Hepatic stellate cell (primary cell): ENCODE measurements around the gene APOA1.
A peak's percentile ranks its signal among the peaks of the same experiment; 100 is the strongest.

ENCODE experiments used
- DNase-seq: peaks from one replicate; pipeline ENCODE4 v3.0.0; 2011; ENCODE audit warnings: low spot score

The APOA1 gene

DNA sequence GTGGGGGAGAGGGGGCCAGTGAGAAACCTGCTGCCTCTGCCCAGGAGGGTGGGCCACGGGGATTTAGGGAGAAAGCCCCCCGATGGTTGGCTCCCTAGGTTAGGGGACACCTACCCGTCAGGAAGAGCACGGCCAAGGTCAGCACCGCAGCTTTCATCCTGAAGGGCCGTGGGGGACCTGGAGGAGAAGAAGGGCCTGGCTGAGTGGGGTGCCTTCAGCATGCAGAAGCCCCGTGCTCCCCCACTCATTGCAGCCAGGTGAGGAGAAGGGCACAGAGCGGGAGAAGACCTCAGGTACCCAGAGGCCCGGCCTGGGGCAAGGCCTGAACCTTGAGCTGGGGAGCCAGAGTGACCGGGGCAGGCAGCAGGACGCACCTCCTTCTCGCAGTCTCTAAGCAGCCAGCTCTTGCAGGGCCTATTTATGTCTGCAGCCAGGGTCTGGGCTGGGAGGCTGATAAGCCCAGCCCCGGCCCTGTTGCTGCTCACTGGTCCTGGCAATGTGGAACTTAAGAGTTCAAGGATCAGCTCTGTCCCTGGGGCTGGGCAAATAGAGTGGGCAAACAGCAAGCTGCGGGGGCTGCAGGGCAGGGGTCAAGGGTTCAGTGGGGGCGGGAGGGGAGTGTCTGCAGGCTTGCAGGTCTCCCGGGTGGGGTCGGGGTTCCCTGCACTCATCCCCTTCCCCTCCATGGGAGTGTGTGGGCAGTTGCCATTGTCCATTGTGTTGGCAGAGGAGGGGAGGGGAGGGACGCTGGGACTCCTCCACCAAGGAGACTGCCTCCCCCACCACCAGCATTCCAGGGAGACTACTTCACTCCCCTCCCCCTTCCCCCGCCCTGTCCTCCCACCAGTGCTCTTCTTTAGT is at the start of gene APOA1:
APOA1 (minus strand) TSS at position 392 of the 861 bp plus-strand sequence; CDS start at position 157, 235 bp downstream.
- no peak for DNase-seq

DNA sequence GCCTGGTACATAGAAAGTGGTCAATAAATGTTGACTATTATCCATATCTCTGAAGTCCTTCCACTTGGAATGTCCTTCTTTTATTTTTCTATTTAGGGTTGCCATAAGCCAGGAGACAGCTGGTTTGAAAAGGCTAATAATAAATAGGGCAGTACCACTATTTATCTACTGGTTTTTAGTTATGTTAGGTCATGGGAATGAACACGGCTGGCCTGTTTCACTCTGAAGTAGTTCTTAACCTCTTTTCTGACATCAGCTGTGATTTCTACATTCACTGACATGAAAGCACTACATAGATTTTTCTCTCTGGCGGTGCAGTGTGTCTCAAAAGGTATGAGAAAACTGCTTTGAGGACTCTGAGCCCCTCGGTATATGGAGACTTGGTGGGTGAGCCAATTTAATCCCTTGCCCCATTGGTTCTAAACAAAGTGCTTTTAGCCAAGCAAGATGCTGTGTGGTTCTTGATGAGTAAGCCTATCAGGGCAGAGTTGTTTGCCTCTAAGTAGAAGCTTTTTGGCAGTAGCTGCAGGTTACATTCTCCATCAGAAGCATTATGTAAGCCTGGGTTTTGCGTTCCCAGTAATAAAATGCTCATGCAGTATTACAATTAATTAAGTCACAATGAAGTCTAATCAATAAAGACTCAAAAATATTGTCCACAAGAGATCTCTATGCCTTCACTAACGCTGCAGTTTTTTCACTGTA is 48.7 kb upstream of the APOA1 start:
- DNase-seq, result no peak

DNA sequence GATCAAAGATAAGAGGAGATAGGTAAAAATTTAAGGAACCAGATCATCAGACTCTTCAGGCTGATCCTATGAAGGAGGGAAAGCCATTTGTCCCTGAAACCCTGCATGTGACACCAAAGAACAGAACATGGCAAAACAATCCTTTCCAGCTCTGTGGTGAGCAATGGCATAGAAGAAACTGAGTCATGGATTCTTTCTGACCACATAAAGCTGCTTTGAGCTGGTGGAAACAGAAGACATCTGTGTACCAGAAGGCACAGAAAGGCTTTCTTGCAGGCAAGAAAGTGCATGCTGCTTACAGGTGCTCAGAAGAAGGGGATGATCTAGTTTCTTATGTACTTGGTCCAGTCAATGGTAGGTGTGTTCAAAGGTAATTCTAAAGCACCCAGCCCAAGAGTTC is 45.0 kb upstream of the APOA1 start:
- DNase-seq, result peak; percentile 51

DNA sequence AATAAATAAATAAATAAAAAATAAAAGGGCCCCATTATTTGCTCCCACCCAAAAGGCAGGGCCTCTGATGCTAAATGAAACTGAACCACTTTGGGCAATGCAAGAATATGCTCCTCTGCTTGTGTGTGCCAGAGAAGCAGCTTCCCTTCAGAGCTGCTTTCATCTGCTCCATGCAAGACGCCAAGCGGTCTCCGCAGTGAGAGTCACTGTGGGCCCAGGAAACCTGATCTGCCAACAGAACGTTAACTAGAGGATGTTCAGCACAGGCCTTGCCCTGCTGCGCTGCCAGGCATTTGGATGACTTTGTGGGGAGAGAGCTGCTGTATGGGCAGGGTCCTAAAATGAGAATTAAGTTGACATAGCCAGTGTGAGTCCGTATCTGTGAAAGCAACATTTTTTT is 43.7 kb upstream of the APOA1 start:
- no peak for DNase-seq

DNA sequence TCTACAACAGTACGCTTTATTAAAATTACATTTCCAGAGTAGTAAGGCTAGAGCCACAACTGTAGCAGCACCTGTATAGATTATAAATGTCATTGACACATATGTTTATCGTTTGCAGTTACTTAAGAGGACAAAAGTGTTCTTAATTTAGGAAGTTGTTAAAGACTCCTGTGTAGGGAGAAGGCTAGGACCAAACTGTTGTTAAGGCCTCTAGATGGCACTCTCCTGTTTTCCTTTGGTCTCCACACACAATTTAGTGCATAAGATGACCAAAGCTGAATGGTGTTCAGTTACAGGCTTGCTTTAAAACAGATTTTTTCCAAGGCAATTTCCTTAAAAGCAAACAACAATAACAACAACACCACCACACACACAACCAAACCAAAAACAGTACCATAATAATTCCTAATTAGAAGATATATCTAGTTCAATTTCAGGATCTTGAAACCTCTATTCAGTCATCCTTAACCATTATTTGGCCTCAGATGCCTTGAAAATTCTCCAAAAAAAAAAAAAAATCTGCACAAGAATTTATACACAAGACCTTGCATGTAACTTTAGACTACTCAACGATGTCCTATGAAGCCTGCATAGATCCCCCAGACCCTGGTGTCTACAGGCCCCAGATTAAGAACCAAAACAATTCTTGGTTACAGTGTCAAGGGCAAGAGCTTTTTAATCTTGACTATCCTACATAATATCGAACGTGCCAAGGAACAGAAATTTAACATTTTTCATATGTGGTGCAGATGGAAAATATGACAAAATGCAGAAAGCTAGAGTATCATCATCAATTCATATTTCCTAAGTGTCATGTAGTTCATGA is 42.6 kb upstream of the APOA1 start:
- peak; percentile 64 for DNase-seq

DNA sequence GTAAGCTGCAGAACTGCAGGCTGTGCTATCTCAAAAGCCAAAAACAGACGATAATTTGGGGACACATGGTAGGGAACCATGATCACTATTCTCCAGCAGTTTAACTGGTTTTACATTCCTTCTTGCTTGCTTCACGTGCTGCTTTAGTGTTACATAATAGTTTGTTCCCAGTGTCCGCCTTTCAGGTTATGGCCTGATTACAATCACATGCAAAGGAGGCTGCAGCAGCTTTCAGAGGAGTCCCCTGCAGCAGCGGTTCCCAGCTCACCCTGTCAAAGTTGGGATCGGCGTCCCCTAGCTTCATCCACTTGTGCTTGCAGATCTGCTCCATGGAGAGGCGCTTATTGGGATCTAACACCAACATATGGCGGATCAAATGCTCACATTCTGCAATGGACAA is 39.2 kb upstream of the APOA1 start:
- DNase-seq, result no peak

DNA sequence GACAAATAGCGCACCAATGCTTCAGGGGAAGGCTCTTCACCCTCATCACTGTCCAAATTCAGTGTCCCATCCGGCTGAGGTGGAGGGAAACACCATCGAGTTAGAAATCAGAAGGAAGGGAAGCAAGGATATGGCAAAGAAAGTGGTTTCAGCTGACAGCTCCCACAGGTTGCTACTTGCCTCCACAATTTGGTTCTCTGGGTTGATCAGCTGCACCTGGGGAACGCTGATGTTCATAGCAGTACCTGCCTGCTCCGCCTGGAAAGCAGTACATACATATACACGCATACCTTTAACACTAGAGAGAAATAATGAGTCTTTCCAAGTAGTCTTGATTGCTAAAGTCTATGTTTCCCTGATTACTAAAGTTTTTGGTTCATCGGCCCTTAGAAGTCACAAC is 37.8 kb upstream of the APOA1 start:
- DNase-seq, result no peak

DNA sequence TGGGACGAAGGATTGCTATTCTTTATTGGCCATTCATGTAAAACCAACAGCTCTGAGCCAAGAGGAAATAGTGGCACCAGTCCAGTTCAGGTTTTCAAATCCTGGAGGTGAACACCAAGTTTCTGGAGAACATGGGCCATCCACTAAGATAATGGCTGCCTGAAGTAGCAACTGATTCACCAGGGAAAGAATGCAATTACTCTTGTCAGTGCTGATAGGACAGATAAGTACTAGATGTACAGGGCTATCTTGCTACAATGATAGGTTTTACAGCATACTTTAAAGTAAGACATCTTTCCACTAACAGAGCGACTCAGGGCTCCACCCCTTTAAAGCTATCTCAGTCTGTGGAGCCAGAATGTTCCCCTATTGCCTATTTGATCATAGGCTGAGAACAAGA is 36.8 kb upstream of the APOA1 start:
- DNase-seq, result no peak

DNA sequence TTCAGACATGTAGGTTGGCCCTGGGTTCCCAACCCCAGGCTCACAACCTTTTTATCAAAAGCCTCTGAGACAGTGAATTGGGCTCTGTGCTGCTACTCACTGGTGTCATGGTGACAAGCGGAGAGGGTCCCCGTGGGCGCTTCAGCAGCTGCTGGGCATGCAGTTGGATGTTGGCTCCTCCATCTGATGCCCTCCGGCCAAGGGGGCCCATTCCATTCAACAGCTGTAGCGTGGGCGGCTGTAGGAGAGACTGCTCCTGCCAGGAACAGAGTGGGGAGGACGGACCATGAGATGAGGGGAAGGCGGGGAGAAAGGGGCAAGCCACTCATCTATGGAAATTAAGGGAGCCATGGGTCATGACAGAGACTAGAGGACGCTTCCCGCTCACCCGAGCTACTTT is 36.0 kb upstream of the APOA1 start:
- no peak for DNase-seq

DNA sequence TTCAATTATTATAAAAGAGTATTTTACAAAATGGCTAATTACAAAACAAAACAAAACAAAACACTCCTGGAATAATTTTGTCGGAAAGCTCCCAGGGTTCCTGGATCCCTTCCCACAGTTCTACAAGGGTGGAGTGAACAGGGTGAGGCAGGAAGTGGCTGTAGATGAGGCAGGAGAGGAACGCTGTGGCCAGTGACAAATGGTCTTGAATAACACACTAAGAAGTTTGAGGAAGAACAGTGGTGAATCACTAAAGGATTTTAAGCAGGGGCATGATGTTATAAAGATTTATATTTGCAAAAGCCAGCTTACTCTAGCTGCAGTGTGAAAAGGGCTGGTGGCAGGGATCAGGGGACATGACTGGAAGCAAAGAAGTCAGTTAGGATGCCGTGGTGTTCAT is 33.8 kb upstream of the APOA1 start:
- DNase-seq, result peak; percentile 73

DNA sequence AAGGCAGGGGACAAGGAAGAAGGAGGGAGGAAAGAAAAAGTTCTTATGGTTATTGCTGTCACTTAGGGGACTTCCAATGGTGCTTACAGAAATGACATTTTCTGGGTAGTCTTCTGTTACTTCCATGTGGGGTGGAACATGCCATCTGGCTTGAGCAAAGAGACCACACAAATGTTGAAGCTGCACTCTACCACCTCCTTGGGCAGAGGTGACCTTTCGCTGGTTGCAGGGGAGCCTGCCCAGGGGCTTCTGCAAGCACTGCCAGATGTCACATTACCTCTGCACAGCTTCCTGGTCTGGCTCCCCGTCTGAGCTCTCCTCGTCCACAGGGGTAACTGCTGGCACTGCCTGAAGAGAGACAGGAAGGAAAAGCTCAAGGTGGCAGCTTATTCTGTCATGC is 32.6 kb upstream of the APOA1 start:
- DNase-seq, result no peak

DNA sequence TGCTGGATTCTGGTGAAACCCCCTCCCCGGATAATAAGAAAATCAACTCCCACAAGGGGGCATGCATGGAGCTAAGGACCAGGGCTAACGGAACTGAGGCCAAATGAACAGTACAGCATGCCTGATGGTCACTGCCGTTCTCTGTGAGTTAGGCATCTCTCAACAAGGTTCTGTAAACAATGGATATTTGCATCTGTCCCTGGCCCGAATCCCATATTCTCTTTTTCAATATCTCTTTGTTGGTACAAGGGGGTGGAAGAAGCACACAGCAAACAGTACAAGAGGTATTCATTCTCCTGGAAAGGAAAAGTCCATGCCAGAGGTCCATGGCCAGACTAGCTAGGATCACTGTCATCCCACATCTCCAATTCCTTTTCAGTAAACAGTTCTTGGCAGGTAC is 32.2 kb upstream of the APOA1 start:
- no peak for DNase-seq

DNA sequence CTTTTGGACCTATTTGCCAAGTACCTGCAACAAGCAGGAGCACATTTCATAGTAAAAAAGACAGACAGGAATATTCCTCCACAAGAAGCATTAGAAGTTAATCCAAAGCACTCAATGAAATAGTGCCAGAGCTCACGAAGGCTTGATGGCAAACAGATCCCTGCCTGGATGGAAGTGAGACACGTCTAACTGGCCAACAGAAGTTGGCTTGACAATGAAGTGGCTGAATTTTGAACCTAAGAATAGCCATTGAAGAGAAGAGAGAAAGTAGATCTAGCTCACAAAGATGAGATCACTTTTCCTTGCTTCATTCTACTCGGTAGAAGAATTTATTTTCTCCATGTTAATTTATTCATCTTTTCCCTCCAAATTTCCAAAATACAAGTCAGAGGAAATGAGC is 30.6 kb upstream of the APOA1 start:
- DNase-seq, result no peak

DNA sequence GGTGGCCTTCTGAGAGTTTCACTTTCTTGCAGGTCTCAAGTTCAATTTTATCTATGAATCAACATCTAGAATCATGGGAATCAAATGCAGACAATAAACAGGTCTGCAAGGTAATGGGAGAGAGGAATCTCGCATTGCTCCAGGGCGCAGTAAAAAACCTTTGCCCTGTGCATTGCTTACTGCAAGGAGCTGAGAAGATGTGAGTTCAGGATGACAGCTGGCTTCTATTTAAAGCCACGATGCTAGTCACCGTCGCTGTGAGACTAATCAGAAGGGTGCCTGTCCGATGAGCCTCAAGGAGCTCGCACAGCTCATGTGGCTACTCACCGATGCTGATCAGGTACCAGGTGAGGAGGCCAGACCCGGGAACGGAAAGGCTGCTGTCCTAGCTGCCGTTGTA is 30.2 kb upstream of the APOA1 start:
- DNase-seq, result no peak

DNA sequence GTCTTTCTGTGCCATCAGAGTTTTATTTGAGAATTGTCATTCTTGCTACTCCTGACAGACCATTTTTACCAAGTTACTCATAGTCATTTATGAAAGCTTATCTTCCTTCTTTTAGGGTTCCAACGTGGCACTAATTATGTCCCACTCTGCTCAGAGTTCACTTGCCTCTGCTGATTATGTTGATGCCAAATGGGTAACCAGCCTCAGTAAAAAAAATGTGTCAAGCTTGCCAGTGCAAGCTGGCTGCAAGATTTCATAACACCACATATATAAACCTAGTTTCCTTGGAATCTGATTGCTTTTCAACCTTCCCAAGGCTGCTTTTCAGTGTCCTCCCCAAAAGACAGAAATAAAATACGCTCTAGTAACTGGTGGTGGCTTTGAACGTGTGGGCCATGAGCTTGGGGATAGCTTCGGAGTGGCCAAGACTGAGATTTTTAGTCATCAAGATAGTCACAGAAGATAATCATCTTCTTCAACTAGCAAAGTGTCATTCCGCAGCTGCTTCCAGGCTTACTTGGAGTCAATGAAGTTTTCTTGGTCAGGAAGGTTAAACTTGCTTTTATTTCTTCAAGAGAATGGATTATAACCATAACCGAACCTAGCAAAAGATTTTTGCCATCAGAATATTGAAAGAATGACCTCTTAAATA is 29.5 kb upstream of the APOA1 start:
- DNase-seq, result no peak

DNA sequence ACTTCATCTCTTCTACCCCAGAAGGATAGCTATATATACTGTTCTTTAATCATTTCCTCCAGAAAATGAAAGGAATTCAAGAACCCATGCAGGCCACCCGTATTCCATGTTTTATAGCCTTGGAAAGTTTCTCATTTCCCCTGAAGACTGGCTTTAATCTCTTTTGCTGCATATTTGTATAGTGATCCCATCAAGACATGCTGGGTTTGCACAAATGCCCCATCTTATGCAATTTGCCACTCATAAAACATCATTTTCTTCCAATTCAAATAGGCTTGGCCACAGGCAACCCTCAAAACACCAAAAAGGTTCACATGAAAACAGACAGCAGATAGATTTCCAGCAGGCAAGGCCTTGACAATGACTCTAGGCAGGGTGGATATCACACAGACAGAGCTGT is 28.3 kb upstream of the APOA1 start:
- no peak for DNase-seq

DNA sequence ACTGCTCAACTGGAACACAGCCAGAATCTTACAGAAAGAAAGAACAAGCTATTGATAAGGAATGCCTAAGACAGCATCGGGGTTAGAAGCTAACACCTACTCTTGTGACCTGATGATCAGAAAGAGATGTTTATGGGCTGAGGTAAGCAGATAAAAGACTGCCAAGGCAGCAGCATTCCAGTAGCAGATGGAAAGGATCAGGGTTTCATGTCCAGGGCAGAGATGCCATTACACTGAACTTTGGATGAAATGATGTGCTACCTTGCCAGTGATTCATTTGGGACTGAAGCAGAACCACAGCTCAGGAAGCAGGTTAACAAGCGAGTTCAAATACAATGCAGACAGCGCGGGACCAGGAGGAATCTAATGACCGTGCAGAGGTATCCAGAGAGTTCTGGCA is 27.1 kb upstream of the APOA1 start:
- DNase-seq, result no peak

DNA sequence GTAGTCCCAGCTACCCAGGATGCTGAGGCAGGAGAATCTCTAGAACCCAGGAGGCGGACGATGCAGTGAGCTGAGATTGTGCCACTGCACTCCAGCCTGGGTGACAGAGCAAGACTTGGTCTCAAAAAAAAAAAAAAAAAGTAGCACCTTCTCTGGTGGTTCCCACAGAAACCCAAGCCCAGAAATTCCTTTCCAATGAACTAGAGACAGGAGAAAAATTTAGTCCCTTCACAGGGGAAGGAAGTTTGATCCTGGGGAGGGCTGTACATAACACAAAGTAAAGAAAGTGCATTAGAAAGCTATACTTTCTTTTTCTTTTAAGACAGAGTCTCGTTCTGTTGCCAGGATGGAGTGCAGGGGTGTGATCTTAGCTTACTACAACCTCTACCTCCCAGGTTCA is 25.5 kb upstream of the APOA1 start:
- no peak for DNase-seq

DNA sequence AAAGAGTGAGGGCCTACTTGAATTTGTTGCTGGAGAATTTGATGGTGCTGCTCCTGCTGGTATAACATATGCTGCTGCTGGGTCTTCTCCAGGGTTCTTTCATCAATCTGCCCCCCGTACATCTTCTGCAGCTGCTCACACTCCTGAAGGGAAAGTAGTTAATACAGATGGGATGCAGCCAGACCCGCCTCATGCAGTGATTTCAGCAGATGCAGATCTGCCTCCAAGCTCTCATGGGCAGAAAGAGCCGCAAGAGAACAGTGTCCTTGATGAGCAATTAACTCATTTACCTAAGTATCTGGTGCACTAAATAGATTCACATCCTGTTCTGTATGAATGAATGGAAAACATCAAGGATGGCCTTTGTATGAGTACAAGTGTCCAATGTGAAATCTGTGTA is 24.8 kb upstream of the APOA1 start:
- DNase-seq, result no peak

DNA sequence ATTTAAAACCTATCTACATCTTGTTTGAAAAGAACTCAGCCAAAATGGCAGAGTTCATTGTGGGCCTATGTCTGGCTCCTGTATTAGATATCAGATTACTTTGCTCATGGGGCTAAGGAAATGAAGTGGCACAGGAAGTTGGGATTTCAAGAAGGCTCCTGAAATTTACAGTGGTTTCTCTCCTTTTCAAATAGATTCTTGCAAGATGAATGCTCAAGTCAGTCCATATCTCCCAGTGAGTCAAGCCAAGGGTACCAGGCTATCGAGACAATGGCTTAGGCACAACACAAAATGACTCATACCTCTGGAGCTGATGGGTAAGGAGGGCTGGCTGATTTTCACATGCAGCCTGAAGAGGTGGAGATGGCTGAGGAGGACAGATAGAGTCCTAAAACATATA is 24.1 kb upstream of the APOA1 start:
- DNase-seq, result no peak

DNA sequence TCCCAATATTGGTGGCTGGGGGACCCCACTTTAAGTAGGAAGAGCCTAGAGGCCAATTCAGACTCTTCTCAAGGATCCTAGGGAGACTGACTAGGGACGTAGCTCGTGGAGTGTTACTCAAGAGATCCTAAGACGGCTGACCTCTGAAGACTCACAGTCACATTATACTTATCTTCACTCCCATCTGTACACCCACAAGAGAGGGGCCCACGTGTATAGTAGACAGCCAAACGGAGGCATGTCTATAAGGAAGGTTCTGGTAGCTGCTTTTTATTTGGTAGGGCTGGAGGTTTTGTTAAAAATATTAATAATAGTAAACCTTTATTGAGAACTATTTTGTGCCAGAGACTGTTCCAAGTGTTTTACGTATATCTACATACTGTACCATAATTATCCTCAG is 22.9 kb upstream of the APOA1 start:
- no peak for DNase-seq

DNA sequence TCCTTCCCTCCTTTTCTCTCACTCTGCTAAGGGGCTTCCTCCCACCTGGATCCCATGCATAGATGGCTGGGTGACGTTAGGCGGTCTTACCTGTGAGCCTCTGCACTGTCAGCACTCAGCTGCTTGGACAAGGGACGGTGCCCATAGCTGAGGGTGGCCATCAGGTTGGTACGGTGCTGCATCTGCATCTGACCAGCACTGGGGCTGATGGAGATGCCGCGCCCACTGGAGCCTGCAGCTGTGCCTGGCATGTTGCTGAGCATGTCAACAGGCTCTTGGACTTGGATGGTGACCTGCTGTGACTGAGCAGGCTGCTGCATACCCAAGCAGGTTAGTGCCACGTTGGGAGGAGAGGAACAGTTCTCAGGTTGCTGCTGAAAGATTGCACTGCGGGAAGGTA is 21.8 kb upstream of the APOA1 start:
- no peak for DNase-seq
